ENCODE data around the gene SLAMF1. TPM values are rescaled to one million over a fixed set of nuclear protein-coding genes. Genes with fewer than 3 reads are reported as not detected.

SLAMF1 gene
- total and polyA plus RNA-seq, 4 donors: 0.39 to 27.0 (median 1.5) TPM

- Histone ChIP-seq H3K36me3 (ENCODE audit: control insufficient read depth in 4 of 4, insufficient read depth in 4 of 4, low read length in 4 of 4) (no peaks in the 10 kb centered on the region), H3K4me3 (no peak overlapping the region), H3K27me3 (ENCODE audit: control insufficient read depth in 3 of 3, insufficient read depth in 3 of 3, low read length in 2 of 3) (peaks cover 0 to 2% (median 0%) of the 10 kb centered on the region in 3 donors), H3K27ac (ENCODE audit: low read depth in 1 of 2, low read length in 1 of 2) (no peak overlapping the region), H3K9ac (ENCODE audit: insufficient read depth in 1 of 2, low read length in 2 of 2) (no peak overlapping the region), H3K4me1 (ENCODE audit: control insufficient read depth in 5 of 5, insufficient read depth in 5 of 5, low read length in 5 of 5) (no peaks in the 10 kb centered on the region), H3K9me3 (ENCODE audit: control insufficient read depth in 4 of 4, insufficient read depth in 3 of 4, low read length in 3 of 4) (no peaks in the 10 kb centered on the region)
- ATAC-seq (ENCODE audit: insufficient read depth, low FRiP score) (no peak), DNase-seq (no peak)
- WGBS, 2 donors: 92 to 94% methylated on average over 5 of the region's 5 CpGs
- TF ChIP-seq, protein P1, sequence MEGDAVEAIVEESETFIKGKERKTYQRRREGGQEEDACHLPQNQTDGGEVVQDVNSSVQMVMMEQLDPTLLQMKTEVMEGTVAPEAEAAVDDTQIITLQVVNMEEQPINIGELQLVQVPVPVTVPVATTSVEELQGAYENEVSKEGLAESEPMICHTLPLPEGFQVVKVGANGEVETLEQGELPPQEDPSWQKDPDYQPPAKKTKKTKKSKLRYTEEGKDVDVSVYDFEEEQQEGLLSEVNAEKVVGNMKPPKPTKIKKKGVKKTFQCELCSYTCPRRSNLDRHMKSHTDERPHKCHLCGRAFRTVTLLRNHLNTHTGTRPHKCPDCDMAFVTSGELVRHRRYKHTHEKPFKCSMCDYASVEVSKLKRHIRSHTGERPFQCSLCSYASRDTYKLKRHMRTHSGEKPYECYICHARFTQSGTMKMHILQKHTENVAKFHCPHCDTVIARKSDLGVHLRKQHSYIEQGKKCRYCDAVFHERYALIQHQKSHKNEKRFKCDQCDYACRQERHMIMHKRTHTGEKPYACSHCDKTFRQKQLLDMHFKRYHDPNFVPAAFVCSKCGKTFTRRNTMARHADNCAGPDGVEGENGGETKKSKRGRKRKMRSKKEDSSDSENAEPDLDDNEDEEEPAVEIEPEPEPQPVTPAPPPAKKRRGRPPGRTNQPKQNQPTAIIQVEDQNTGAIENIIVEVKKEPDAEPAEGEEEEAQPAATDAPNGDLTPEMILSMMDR (IDR thresholded peaks at IDR 0.05; ENCODE audit: control extremely low read depth, extremely low read depth): no peak
These were observed 24.2 kb downstream of the SLAMF1 start for GRCh38 chr1:160622501-160623226.

- Histone ChIP-seq H3K9me3 (ENCODE audit: control insufficient read depth in 4 of 4, insufficient read depth in 3 of 4, low read length in 3 of 4) (no peaks in the 10 kb centered on the region), H3K9ac (ENCODE audit: insufficient read depth in 1 of 2, low read length in 2 of 2) (no peak overlapping the region), H3K4me3 (no peak overlapping the region), H3K27me3 (ENCODE audit: control insufficient read depth in 3 of 3, insufficient read depth in 3 of 3, low read length in 2 of 3) (no peaks in the 10 kb centered on the region), H3K4me1 (ENCODE audit: control insufficient read depth in 5 of 5, insufficient read depth in 5 of 5, low read length in 5 of 5) (no peaks in the 10 kb centered on the region), H3K36me3 (ENCODE audit: control insufficient read depth in 4 of 4, insufficient read depth in 4 of 4, low read length in 4 of 4) (no peaks in the 10 kb centered on the region), H3K27ac (ENCODE audit: low read depth in 1 of 2, low read length in 1 of 2) (peak overlapping the region in 1 of 2 donors; percentile 18)
- TF ChIP-seq, protein P1 (IDR thresholded peaks at IDR 0.05; ENCODE audit: control extremely low read depth, extremely low read depth): no peak
- DNase-seq (no peak), ATAC-seq (ENCODE audit: insufficient read depth, low FRiP score) (no peak)
- WGBS, 2 donors: 57 to 65% methylated on average over 8 of the region's 8 CpGs
These were observed 25.0 kb downstream of the SLAMF1 start for GRCh38 chr1:160621633-160622413.

DNA sequence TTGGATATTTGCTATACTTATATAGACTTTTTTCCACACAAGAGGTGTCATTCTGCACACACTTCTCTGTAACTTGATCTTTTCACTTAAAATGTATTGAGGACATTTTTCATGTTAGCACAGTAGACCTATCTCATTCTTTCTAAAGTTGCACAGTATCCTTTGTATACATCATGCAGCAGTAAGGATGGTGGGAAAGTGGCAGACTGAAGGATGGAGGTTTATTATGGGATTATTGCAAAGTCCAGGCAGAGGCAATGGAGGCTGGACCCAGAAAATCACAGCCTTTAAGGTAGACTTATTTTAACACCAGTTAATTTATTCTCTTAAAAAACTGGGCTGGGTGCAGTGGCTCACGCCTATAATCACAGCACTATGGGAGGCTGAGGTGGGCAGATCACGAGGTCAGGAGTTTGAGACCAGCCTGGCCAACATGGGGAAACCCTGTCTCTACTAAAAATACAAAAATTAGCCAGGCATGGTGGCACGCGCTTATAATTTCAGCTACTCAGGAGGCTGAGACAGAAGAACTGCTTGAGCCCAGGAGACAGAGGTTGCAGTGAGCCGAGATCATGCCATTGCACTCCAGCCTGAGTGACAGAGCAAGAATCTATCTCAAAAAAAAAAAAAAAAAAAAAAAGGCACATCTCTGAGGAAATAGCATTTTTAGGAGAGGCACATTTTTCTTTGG lies 25.8 kb downstream of the SLAMF1 start:
- no peak for ATAC-seq (ENCODE audit: insufficient read depth, low FRiP score)
- WGBS, 2 donors: 85 to 89% methylated on average over 5 of the region's 5 CpGs

More for the DNA sequence above, 25.8 kb downstream of the SLAMF1 start:
- TF ChIP-seq, protein P1 (IDR thresholded peaks at IDR 0.05; ENCODE audit: control extremely low read depth, extremely low read depth): no peak
- no peak overlapping the region for H3K9ac ChIP-seq (ENCODE audit: insufficient read depth in 1 of 2, low read length in 2 of 2)
- H3K36me3 ChIP-seq (ENCODE audit: control insufficient read depth in 4 of 4, insufficient read depth in 4 of 4, low read length in 4 of 4): no peaks in the 10 kb centered on the region
- H3K4me1 ChIP-seq (ENCODE audit: control insufficient read depth in 5 of 5, insufficient read depth in 5 of 5, low read length in 5 of 5): no peaks in the 10 kb centered on the region
- no peak overlapping the region for H3K27ac ChIP-seq (ENCODE audit: low read depth in 1 of 2, low read length in 1 of 2)
- no peak for DNase-seq
- no peak overlapping the region for H3K4me3 ChIP-seq
- H3K27me3 ChIP-seq (ENCODE audit: control insufficient read depth in 3 of 3, insufficient read depth in 3 of 3, low read length in 2 of 3): no peaks in the 10 kb centered on the region
- no peaks in the 10 kb centered on the region for H3K9me3 ChIP-seq (ENCODE audit: control insufficient read depth in 4 of 4, insufficient read depth in 3 of 4, low read length in 3 of 4)
